ENCODE data around the gene MFRP.

MFRP gene

DNA sequence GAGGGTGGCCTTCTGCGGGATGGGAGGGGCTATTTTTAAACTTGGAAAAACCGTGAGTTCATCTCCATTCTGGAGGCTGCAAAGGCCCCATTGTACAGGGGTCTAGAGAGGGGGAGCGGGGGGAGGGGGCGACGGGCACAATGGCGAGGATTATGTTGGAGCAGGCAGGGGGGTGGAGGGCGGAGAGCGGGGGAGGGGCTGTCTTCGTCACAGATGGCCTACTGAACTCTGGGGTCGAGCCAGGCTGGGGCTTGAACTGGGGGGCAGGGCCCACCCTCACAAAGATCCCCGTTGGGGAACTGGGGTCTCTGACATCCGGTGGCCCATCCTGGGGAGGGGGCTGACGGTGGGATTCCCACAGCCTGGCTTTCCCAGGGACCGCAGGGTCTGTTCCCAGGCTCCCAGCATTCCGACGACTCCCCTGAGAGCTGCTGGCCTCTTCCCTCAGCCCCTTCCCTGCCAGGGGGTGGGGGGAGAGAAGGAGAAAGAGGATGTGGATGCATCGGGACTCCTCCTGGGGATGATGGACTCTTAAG lies 26.2 kb downstream of the MFRP start:
- H3K27me3 ChIP-seq (ENCODE audit: control insufficient read depth, insufficient read depth, low read length), result peaks cover 14% of the 10 kb centered on the region
- no peaks in the 10 kb centered on the region for H3K36me3 ChIP-seq (ENCODE audit: control insufficient read depth, insufficient read depth, low read length)
- H3K27ac ChIP-seq (ENCODE audit: low read depth, low read length), result peak overlapping the region; percentile 78; the same call in 1 of the 2 replicates
- peaks cover 53% of the 10 kb centered on the region for H3K4me1 ChIP-seq (ENCODE audit: control insufficient read depth, insufficient read depth, low read length)
- peak overlapping the region; percentile 68 for H3K4me3 ChIP-seq (ENCODE audit: low read depth, low read length)
- peak overlapping the region; percentile 82 for H3K9ac ChIP-seq (ENCODE audit: low read length)
- H3K9me3 ChIP-seq (ENCODE audit: control insufficient read depth, insufficient read depth, low read depth, low read length), result no peaks in the 10 kb centered on the region

- Histone ChIP-seq H3K27me3 (ENCODE audit: control insufficient read depth, insufficient read depth, low read length) (peaks cover 15% of the 10 kb centered on the region), H3K9ac (ENCODE audit: low read length) (peak overlapping the region; percentile 74), H3K4me3 (ENCODE audit: low read depth, low read length) (peak overlapping the region; percentile 42; the same call in 1 of the 2 replicates), H3K4me1 (ENCODE audit: control insufficient read depth, insufficient read depth, low read length) (peaks cover 58% of the 10 kb centered on the region), H3K9me3 (ENCODE audit: control insufficient read depth, insufficient read depth, low read depth, low read length) (no peaks in the 10 kb centered on the region), H3K36me3 (ENCODE audit: control insufficient read depth, insufficient read depth, low read length) (no peaks in the 10 kb centered on the region; the same call in 1 of the 2 replicates), H3K27ac (ENCODE audit: low read depth, low read length) (peak overlapping the region; percentile 72; the same call in 1 of the 2 replicates)
Measured at GRCh38 chr11:119319700-119320239, 26.7 kb downstream of the MFRP start.

GRCh38 chr11:119319136-119319699 lies 27.3 kb downstream of the MFRP start:
- peaks cover 15% of the 10 kb centered on the region for H3K27me3 ChIP-seq (ENCODE audit: control insufficient read depth, insufficient read depth, low read length)
- no peaks in the 10 kb centered on the region for H3K9me3 ChIP-seq (ENCODE audit: control insufficient read depth, insufficient read depth, low read depth, low read length)
- peak overlapping the region; percentile 74 for H3K9ac ChIP-seq (ENCODE audit: low read length)
- H3K36me3 ChIP-seq (ENCODE audit: control insufficient read depth, insufficient read depth, low read length), result peaks cover 5% of the 10 kb centered on the region
- H3K4me3 ChIP-seq (ENCODE audit: low read depth, low read length), result peak overlapping the region; percentile 42; the same call in 1 of the 2 replicates
- H3K4me1 ChIP-seq (ENCODE audit: control insufficient read depth, insufficient read depth, low read length), result peaks cover 58% of the 10 kb centered on the region
- H3K27ac ChIP-seq (ENCODE audit: low read depth, low read length), result peak overlapping the region; percentile 72; the same call in 1 of the 2 replicates

GRCh38 chr11:119318240-119319135 lies 28.0 kb downstream of the MFRP start:
- Histone ChIP-seq H3K9ac (ENCODE audit: low read length) (peak overlapping the region; percentile 74), H3K4me1 (ENCODE audit: control insufficient read depth, insufficient read depth, low read length) (peaks cover 52% of the 10 kb centered on the region), H3K4me3 (ENCODE audit: low read depth, low read length) (peak overlapping the region; percentile 42; the same call in 1 of the 2 replicates), H3K9me3 (ENCODE audit: control insufficient read depth, insufficient read depth, low read depth, low read length) (no peaks in the 10 kb centered on the region), H3K27ac (ENCODE audit: low read depth, low read length) (peak overlapping the region; percentile 63; the same call in 1 of the 2 replicates), H3K27me3 (ENCODE audit: control insufficient read depth, insufficient read depth, low read length) (peaks cover 15% of the 10 kb centered on the region), H3K36me3 (ENCODE audit: control insufficient read depth, insufficient read depth, low read length) (peaks cover 12% of the 10 kb centered on the region)

DNA sequence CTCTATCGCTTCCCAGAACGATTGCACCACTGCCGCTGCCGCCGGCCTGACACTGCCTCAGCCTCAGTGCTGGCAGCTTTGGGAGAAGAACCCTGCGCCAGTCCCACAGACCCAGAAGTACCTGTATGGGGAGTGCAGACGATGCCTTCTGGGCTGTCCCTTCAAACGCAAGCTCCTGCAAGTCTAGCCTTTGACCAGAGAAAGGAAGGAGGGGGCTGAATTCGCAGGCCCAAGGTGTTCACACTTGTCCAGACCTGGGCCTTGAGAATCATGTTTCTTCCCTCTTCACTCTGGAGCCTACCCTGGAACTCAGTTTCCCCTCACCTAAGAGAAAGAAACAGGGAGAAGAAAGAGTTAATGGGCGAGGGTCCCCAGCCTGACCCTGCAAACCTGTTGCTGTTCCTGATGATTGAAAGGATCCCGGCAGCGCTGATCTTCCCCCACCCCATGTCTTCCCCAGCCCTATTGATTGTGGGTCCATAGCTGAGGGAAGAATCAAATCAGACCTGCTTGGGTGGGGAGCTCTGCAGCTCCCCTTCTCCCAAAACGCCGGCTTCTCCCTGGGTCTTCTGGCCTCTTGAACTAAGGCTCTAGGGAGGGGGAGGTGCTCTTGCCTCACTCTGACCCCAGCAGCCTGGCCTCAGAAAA lies 28.8 kb downstream of the MFRP start:
- Histone ChIP-seq H3K36me3 (ENCODE audit: control insufficient read depth, insufficient read depth, low read length) (peaks cover 19% of the 10 kb centered on the region), H3K4me1 (ENCODE audit: control insufficient read depth, insufficient read depth, low read length) (peaks cover 52% of the 10 kb centered on the region), H3K4me3 (ENCODE audit: low read depth, low read length) (peak overlapping the region; percentile 42), H3K9ac (ENCODE audit: low read length) (peak overlapping the region; percentile 74), H3K27me3 (ENCODE audit: control insufficient read depth, insufficient read depth, low read length) (peaks cover 15% of the 10 kb centered on the region), H3K9me3 (ENCODE audit: control insufficient read depth, insufficient read depth, low read depth, low read length) (no peaks in the 10 kb centered on the region), H3K27ac (ENCODE audit: low read depth, low read length) (peak overlapping the region; percentile 63; the same call in 1 of the 2 replicates)

DNA sequence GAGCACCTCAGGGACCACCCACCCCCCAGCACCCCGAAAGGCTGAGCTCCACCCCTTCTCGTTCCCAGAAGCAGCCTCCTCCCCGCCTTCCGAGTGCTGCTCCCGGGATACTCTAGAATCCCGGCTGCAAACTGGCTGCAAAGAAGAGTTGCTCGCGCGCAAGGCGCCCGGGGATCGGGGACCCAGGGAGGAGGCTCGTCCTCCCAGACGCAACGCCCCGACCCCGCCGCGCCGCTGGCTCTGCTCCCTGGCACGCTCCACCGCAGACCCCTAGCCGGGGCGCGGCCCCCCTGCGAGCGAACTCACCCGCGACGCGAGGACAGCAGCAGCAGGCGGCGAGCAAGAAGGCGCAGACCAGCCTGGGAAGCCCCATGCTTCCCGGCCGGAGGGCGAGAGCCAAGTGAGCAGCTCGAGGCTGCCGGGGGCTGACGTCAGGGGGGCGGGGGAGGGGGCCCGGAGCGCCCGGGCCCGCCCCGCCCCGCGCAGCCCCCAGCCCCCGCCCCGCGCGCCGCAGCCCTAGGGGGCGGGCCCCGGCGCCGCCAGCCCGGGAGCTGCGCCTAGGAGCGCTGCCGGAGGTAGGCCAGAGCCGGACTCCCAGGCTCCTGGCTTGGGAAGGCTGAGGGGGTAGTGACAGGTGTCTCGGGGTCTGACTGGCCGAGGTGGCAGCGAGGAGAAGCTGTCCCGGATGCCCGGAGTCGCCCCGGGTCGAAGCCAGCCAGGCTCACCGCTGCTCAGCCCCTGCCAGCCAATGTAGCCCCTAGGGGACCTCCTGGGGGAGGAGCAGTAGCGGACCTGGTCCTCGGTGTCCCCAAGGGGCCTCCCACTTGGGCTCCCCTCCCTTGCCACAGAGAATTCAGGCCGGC lies 29.5 kb downstream of the MFRP start, which contains the start of gene MCAM:
MCAM (minus strand) TSS at position 402 of the 863 bp plus-strand sequence; CDS start at position 373, 29 bp downstream.
- Histone ChIP-seq H3K36me3 (ENCODE audit: control insufficient read depth, insufficient read depth, low read length) (peaks cover 27% of the 10 kb centered on the region), H3K27me3 (ENCODE audit: control insufficient read depth, insufficient read depth, low read length) (peaks cover 15% of the 10 kb centered on the region), H3K9me3 (ENCODE audit: control insufficient read depth, insufficient read depth, low read depth, low read length) (no peaks in the 10 kb centered on the region), H3K4me1 (ENCODE audit: control insufficient read depth, insufficient read depth, low read length) (peaks cover 49% of the 10 kb centered on the region), H3K27ac (ENCODE audit: low read depth, low read length) (peak within 1 kb of the TSS; percentile 63; the same call in 1 of the 2 replicates), H3K9ac (ENCODE audit: low read length) (peak within 1 kb of the TSS; percentile 78), H3K4me3 (ENCODE audit: low read depth, low read length) (peak within 1 kb of the TSS; percentile 63)

- Histone ChIP-seq H3K4me1 (ENCODE audit: control insufficient read depth, insufficient read depth, low read length) (peaks cover 47% of the 10 kb centered on the region), H3K9ac (ENCODE audit: low read length) (peak overlapping the region; percentile 78), H3K36me3 (ENCODE audit: control insufficient read depth, insufficient read depth, low read length) (peaks cover 33% of the 10 kb centered on the region), H3K27ac (ENCODE audit: low read depth, low read length) (no peak overlapping the region; the same call in 1 of the 2 replicates), H3K9me3 (ENCODE audit: control insufficient read depth, insufficient read depth, low read depth, low read length) (no peaks in the 10 kb centered on the region), H3K4me3 (ENCODE audit: low read depth, low read length) (peak overlapping the region; percentile 63), H3K27me3 (ENCODE audit: control insufficient read depth, insufficient read depth, low read length) (peaks cover 15% of the 10 kb centered on the region)
Measured at GRCh38 chr11:119316016-119316728, 30.3 kb downstream of the MFRP start.

- Histone ChIP-seq H3K9ac (ENCODE audit: low read length) (peak overlapping the region; percentile 78), H3K27me3 (ENCODE audit: control insufficient read depth, insufficient read depth, low read length) (peaks cover 15% of the 10 kb centered on the region)
Measured at GRCh38 chr11:119315131-119316015, 31.1 kb downstream of the MFRP start.

DNA sequence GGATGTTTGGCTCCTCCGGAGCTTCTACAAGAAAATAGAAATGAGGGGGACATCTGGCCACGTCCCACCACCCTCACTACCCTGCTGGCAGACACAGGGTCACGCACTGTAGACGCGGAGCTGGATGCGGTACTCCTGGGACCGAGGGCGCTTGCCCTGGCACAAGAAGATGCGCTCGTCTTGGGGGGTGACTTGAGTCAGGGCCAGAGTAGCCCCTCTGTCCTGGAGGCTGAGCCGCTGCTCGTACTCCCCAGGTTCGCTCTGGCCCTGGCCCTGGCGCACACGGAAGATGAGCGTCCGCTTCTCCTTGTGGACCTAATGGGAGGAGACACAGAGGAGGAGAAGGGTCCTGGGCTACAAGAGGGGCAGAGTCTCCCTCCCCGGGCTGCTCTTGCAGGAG lies 31.8 kb downstream of the MFRP start:
- H3K4me3 ChIP-seq (ENCODE audit: low read depth, low read length), result peak overlapping the region; percentile 63
- H3K36me3 ChIP-seq (ENCODE audit: control insufficient read depth, insufficient read depth, low read length), result peaks cover 48% of the 10 kb centered on the region
- no peak overlapping the region for H3K27ac ChIP-seq (ENCODE audit: low read depth, low read length)
- H3K4me1 ChIP-seq (ENCODE audit: control insufficient read depth, insufficient read depth, low read length), result peaks cover 38% of the 10 kb centered on the region
- peaks cover 15% of the 10 kb centered on the region for H3K27me3 ChIP-seq (ENCODE audit: control insufficient read depth, insufficient read depth, low read length)
- peak overlapping the region; percentile 78 for H3K9ac ChIP-seq (ENCODE audit: low read length)
- no peaks in the 10 kb centered on the region for H3K9me3 ChIP-seq (ENCODE audit: control insufficient read depth, insufficient read depth, low read depth, low read length)

More at GRCh38 chr11:119315131-119316015, 31.1 kb downstream of the MFRP start:
- H3K4me3 ChIP-seq (ENCODE audit: low read depth, low read length), result peak overlapping the region; percentile 63
- no peaks in the 10 kb centered on the region for H3K9me3 ChIP-seq (ENCODE audit: control insufficient read depth, insufficient read depth, low read depth, low read length)
- H3K36me3 ChIP-seq (ENCODE audit: control insufficient read depth, insufficient read depth, low read length), result peaks cover 41% of the 10 kb centered on the region
- H3K27ac ChIP-seq (ENCODE audit: low read depth, low read length), result no peak overlapping the region
- peaks cover 43% of the 10 kb centered on the region for H3K4me1 ChIP-seq (ENCODE audit: control insufficient read depth, insufficient read depth, low read length)

Measured in HUES6 (cell line).